ENCODE results near the gene GABRB2.
"Not testable (repeated sequence)": the region's sequence is repeated elsewhere in the genome, so short reads cannot be mapped to it uniquely, and the experiment has no call there.

The GABRB2 gene

GRCh38 chr5:161385027-161385426, 161.5 kb downstream of the GABRB2 start:
- no peak for DNase-seq

DNA sequence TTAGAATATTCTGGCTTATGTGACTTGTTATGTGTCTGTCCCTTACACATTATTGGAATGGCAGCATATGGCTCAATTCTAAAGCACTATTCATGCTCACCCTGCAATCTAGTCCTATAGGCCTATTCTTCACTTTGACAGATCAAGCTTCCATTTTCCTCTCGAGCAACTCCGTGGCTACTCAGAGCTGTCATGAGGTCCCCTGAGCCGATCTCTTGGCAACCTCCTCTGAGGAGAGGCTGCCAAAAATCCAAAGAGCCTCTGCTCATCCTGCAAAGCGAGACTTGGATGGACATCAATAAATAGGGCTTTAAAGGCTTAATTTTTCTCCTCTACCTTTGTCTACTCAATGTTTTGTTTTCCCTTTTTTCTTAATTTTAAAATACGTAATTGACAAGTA, 163.8 kb downstream of the GABRB2 start:
- DNase-seq = no peak

GRCh38 chr5:161380486-161380885, 166.0 kb downstream of the GABRB2 start:
- DNase-seq = no peak

- DNase-seq = no peak
Observed at GRCh38 chr5:161378701-161379100, 167.8 kb downstream of the GABRB2 start.

- no peak for DNase-seq
Observed at GRCh38 chr5:161376034-161376433, 170.5 kb downstream of the GABRB2 start.

DNA sequence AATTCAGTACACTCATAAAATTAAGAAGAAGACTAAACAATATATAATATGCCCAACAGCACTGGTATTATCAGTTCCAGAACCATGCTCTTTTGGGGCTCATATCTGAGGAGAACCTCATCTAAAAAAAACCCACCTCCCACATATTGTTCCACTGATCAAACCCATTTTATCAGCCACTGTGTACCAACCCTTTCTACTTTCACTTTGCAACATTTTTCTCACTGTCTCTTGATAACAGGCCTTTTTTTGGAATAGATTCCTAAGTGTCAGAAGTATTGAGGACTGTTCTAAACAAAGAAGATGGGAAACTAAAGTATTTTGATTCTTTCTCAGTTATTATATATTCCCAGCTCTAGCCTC, 173.2 kb downstream of the GABRB2 start:
- DNase-seq = no peak

DNA sequence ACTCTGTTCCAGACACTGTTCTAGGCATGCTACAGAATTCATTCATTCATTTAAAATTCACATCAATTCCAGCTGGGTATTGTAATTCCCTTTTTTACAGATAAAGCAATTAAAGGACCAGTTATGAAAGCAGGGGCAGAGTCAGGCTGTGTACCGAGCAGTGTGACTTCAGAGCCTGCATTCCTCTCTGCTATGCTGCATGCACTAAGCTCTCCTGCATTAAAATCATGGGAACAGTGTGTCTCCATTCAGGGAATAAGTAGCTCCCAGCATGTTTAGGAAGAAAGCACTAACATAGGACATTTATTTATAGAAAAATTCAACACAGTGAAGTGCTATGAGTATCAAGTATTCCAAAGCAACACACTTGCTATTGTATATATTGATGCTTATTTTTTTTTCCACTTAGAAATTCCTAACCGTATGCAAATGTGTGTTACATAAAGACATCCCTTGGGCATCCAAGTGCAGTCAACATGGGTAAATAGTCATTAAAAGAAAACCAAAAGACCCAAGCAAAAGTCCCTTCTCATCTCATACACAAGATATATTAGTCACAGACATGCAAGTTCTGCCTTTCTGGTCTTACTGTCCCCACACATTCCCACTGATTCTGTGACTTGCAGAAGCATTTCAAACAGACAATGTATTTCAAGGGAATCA, 173.7 kb downstream of the GABRB2 start:
- DNase-seq = no peak

DNA sequence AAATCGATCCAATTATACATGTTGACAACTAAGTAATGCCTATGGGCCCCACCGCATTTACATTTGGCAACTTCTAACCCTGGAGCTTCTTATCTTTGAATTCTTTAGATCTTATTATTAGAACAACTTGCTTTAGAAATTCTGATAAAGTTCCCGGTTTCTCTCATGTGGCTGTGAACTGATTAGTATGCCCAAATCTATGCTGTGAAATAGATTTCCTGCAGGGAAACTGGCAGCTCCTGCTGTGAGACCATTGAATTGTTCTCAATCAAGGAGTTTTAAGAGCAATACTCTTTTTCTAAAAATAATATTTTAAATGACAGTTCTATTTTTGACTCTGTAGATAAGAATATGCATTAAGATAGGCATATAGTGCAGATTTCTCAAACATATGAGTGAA, 177.5 kb downstream of the GABRB2 start:
- DNase-seq = no peak

DNA sequence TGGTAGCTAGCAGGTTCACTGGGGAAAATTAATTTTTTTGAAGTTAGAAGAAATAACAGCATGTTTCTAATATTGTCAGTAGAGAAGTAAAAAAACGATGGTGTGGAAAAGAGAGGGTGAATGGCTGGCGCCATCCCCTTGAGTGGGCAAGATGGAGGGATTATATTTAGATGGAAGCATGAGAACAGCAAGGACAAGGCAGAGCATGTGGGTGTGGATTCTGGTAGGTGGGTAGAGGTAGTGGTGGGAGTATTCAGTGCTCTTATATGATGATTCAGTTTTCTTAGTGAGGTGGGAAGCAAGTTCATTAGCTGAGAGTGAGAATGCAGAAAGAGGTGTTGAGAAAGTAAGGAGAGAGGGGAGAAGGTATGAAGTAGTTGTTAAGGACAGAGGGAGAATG, 188.1 kb downstream of the GABRB2 start:
- DNase-seq = no peak

DNA sequence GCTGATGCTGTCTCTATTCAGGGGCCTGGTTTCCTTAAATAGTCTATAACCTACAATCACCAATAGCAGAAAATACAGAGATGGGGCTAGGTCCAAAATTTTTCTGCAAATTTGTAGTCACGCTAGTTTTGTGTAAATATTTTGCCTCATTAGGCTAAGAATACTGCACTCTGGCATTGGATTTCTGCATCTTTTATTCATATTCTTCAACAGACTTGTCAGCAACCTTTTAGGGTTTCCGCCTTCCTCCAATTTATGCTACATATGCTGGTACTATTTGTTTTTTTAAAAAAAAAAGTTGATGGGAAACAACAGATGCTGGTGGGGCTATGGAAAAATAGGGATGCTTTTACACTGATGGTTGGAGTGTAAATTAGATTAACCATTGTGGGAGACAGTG, 202.3 kb downstream of the GABRB2 start:
- no peak for DNase-seq

GRCh38 chr5:161342886-161343285, 203.6 kb downstream of the GABRB2 start:
- DNase-seq = no peak

GRCh38 chr5:161340012-161340411, 206.5 kb downstream of the GABRB2 start:
- DNase-seq = no peak

GRCh38 chr5:161333194-161333880, 213.2 kb downstream of the GABRB2 start:
- DNase-seq = no peak

DNA sequence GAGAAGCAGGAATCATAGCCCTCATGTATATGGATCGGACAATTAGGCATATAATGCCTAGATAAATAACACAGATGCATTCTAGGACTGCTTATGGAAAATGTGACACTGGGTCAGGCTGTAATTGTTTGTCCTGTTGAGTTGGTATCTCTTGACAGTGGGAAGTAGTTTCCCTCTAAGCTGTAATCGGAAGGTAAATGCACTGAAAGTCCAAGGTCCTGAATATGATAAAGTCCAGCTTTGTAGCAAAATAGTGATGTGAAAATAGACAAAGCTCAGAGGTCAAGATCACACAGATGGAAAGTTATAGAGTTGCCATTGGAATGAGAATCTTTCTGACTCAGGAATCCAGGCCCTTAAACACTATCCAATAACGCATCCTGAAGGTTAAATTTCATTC, 214.2 kb downstream of the GABRB2 start:
- no peak for DNase-seq

GRCh38 chr5:161314033-161314432, 232.5 kb downstream of the GABRB2 start:
- no peak for DNase-seq

DNA sequence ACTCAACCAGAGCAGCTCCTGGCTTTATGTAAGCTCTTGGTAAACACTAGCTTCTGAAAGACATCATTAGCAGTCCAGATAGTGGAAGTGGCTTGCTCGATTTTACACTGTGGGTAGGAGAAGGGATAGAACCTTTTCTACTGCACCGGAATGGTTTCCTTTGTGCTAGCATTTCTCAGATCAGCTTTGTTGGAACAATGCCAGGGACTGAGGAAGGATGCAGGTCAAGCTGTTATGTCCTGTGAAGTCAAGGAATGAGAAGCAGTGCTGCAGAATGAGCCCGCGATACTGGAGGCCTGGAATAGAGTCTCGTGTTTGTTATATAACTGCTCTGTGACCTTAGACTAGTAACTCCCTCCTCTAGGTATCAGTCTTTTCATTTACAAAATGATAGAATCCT, 233.6 kb downstream of the GABRB2 start:
- no peak for DNase-seq

- DNase-seq = no peak
Observed at GRCh38 chr5:161311965-161312364, 234.6 kb downstream of the GABRB2 start.

DNA sequence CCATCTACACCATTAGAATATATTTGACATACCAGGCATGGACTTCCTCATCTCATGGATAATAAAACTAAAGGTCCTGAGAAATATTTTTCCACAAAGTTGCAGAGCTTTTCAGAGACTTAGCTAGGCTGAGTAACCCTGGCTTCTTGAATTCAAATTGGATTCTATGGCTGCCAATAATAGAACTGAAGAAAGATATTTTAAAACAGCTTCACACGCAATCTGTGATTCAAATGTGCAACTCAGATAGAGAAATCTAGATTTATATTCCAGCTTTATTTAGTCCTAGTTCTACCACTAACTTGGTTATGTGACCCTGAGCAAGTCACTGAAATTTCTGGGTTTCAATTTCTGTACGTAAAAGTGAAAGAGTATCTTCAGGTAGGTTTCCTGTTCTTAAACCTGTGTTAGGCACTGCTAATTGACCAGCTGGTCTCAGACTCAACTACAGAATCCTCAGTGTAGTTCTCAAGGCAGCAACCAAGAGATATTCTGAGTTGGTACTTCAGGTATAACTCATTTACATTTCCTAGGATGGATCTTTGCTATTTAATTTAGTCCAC, 235.3 kb downstream of the GABRB2 start:
- DNase-seq = no peak

GRCh38 chr5:161306351-161306995, 240.1 kb downstream of the GABRB2 start:
- no peak for DNase-seq

GRCh38 chr5:161305601-161306000, 240.9 kb downstream of the GABRB2 start:
- no peak for DNase-seq

- DNase-seq = no peak
Observed at GRCh38 chr5:161302559-161302958, 244.0 kb downstream of the GABRB2 start.

DNA sequence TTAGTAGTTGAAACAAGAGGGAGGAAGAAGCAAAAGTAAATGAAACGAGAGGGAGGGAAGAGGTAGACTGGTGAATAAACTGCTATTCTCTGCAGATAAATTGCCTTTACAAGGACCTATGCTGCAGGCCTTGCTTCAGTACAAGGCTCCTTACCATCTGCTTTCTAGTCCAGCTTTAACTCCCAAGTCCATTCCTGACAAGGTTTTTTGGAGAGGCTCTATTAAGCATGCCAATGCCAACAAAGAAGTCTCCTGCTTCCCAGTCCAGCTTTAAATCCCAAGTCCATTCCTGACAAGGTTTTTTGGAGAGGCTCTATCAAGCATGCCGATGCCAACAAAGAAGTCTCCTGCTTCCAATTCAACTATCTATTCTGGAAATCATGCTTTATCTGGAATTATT, 244.9 kb downstream of the GABRB2 start:
- DNase-seq = no peak

DNA sequence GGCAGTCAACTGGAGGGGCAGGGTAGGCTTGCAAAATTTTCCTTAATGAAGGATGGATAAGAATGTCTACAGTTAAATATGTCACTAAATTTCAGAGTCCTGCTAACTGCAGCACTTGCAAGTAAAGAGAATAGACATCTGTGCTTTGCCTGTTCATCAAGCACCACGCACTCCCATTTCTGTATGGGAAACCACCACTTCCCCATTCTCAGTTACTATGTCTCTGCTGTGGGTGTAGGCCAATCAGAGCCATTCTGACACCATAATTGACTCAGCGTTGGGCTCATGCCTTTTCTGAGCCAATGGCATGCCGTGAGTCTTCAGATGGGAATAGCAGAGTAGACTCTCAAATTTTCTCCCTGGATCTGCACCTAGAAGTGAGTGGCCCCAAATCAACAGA, 247.5 kb downstream of the GABRB2 start:
- no peak for DNase-seq

- not testable (repeated sequence) for DNase-seq
Observed at GRCh38 chr5:161297388-161297787, 249.1 kb downstream of the GABRB2 start.

Data from CD4-positive, alpha-beta T cell treated with Interleukin-15 for 1 hour (primary cell).